ENCODE data around the gene ZIC2.

- TF ChIP-seq CTCF (conservative IDR thresholded peaks at IDR 0.05; ENCODE audit: low read depth, low read length) (no peak), EZH2 (IDR thresholded peaks at IDR 0.05; ENCODE audit: borderline replicate concordance, low read depth, low read length, poor library complexity, severe bottlenecking) (no peak)
These were observed 16.7 kb downstream of the ZIC2 start for GRCh38 chr13:99998261-99998660.

Data from A673 (cell line).